HG03521 (cell line): ENCODE measurements around the gene PPP1R12B.
"Not testable (repeated sequence)": the region's sequence is repeated elsewhere in the genome, so short reads cannot be mapped to it uniquely, and the experiment has no call there.

Experiments
- ATAC-seq: cut with Tn5 transposase; IDR thresholded peaks from one replicate; pipeline ENCODE4 v1.9.1; 2021; ENCODE audit warnings: mild to moderate bottlenecking, moderate library complexity; ENCODE audit not compliant: unreplicated experiment

The PPP1R12B gene

GRCh38 chr1:202434059-202434458, 85.6 kb downstream of the PPP1R12B start:
- ATAC-seq = no peak

- ATAC-seq = no peak
Observed at GRCh38 chr1:202438393-202439174, 90.1 kb downstream of the PPP1R12B start.

DNA sequence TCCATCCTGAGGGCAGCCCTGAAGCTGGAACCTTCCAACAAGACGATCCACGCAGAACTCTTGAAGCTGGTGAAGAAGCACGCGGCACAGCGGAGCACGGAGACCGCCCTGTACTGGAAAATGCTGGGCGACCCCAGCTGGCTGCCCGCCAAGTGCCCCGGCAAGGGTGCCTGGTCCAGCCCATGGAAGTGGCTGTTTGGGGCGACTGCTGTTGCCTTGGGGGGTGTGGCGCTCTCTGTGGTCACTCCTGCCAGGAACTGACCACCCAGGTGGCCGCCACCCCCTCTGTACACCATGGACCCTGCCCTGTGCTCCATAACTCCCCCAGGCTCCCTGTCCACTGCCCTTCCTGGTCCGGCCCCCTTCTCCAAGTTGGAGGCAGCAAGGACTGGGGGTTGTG, 90.8 kb downstream of the PPP1R12B start:
- ATAC-seq = no peak

DNA sequence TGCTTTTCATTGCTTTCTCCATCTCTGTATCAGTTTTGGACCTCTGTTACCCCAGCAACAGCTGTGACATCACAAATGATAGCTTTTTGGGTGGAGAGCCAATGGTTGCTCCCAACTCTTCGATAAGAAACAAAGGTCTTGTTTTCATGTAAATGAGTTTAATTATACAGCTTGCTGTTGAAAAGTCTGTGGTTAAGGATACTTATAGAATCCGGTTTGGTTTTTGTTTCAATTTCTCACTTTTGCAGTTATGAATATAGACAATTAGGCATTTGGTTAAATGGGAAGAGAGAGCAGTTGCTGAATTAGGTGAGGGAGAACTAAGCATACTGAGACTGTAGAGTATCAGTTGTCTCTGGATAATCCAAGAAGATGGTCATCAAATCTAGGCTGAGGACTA, 99.6 kb downstream of the PPP1R12B start:
- ATAC-seq = not testable (repeated sequence)

GRCh38 chr1:202451641-202452040, 103.1 kb downstream of the PPP1R12B start:
- ATAC-seq = not testable (repeated sequence)

DNA sequence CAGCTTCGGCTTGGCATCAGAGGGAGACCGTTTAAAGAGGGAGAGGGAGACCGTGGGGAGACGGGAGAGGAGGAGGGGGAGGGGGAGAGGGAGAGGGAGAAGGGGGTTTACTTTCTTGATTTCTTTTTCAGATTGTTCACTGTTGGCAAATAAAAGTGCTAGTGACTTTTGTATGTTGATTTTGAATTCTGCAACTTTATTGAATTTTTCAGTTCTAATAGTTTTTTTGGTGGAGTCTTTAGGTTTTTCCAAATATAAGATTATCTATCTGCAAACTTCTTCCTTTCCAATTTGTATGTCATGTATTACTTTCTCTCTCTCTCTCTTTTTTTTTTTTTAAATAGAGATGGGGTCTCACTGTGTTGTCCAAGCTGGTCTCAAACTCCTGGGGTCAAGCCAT, 104.0 kb downstream of the PPP1R12B start:
- ATAC-seq = no peak

DNA sequence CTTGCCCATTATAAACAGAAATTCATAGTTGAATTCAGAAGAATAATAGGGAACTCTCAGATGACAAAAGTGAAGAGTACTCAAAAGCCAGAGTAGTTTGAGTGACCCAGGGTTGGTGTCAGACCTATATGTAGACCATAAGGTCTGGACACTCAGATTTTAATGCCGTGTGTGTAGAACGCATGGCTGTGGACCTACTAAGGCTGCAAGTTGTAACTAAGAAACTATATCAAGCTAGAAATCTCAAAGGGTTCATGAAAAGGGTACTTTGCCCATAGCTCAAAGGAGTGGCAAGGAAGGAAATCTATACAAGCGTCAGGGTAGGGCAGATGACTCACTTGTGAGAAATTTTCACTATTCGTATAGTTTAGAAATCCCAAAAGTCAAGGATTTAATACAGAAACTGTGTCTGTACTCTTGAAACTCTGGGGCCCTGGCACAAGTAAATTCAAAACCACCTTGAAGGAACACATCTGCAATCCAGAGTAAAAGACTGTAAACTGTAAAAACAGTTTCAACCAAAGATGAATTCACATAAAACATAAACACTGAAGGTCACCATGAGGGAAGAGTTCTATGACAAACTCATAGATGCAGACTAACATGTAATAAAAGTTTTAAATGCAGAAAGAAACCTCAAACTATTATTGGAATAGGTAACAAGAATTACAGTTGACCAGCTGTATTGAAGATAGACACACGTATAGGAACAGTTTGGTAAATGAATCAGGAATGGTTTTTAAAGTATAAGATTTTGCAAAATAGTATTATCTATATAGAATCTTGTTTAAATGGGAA, 108.1 kb downstream of the PPP1R12B start:
- ATAC-seq = not testable (repeated sequence)

GRCh38 chr1:202458651-202459050, 110.2 kb downstream of the PPP1R12B start:
- ATAC-seq = not testable (repeated sequence)

- not testable (repeated sequence) for ATAC-seq
Observed at GRCh38 chr1:202459470-202460142, 111.1 kb downstream of the PPP1R12B start.

- not testable (repeated sequence) for ATAC-seq
Observed at GRCh38 chr1:202460143-202460495, 111.6 kb downstream of the PPP1R12B start.

GRCh38 chr1:202462342-202463076, 114.0 kb downstream of the PPP1R12B start:
- no peak for ATAC-seq

DNA sequence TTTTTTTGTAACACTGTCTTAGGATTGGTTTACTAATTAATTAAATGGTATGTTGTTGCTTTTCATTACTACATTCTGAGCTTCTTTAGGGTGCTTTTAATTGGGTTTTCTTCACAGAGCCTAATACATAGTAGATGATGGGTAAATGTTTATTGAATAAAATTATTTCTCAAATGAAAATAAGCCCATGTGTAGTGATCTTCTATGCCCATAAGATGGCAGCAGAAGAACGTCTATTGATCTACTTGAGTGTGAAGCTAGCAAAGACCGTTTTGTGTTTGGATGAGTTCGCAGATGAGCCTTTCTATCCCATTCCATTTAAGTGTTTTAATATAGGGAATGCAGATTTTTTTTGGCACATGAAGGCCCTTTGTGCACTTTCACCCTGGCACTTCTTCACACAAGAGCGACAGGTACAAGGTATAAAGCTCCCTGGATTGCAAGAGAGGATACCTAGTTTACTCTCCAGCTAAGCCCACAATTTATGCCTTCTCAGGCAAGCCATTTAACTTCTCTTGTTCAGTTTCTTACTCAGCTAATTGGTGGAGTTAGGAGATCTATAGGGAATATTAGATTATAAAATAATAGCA, 115.7 kb downstream of the PPP1R12B start:
- ATAC-seq = not testable (repeated sequence)

GRCh38 chr1:202465644-202466270, 117.3 kb downstream of the PPP1R12B start:
- ATAC-seq = not testable (repeated sequence)

GRCh38 chr1:202466339-202466738, 117.8 kb downstream of the PPP1R12B start:
- not testable (repeated sequence) for ATAC-seq

DNA sequence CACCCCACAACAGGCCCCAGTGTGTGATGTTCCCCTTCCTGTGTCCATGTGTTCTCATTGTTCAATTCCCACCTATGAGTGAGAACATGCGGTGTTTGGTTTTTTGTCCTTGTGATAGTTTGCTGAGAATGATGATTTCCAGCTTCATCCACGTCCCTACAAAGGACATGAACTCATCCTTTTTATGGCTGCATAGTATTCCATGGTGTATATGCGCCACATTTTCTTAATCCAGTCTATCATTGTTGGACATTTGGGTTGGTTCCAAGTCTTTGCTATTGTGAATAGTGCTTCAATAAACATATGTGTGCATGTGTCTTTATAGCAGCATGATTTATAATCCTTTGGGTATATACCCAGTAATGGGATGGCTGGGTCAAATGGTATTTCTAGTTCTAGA, 118.9 kb downstream of the PPP1R12B start:
- ATAC-seq = not testable (repeated sequence)

DNA sequence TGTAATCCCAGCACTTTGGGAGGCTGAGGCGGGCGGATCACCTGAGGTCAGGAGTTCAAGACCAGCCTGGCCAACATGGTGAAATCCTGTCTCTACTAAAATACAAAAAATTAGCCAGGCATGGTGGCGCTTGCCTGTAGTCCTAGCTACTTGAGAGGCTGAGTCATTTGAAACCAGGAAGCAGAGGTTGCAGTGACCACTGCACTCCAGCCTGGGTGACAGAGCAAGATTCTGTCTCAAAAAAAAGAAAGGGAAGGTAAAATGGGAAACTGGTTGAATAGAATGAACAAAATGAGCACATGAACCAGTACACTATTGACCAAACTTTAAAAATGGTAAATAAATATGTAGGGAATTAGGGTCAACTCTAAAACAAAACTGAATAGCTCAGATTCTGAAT, 120.2 kb downstream of the PPP1R12B start:
- ATAC-seq = not testable (repeated sequence)

- not testable (repeated sequence) for ATAC-seq
Observed at GRCh38 chr1:202469123-202469522, 120.6 kb downstream of the PPP1R12B start.

GRCh38 chr1:202471246-202471645, 122.7 kb downstream of the PPP1R12B start:
- no peak for ATAC-seq

DNA sequence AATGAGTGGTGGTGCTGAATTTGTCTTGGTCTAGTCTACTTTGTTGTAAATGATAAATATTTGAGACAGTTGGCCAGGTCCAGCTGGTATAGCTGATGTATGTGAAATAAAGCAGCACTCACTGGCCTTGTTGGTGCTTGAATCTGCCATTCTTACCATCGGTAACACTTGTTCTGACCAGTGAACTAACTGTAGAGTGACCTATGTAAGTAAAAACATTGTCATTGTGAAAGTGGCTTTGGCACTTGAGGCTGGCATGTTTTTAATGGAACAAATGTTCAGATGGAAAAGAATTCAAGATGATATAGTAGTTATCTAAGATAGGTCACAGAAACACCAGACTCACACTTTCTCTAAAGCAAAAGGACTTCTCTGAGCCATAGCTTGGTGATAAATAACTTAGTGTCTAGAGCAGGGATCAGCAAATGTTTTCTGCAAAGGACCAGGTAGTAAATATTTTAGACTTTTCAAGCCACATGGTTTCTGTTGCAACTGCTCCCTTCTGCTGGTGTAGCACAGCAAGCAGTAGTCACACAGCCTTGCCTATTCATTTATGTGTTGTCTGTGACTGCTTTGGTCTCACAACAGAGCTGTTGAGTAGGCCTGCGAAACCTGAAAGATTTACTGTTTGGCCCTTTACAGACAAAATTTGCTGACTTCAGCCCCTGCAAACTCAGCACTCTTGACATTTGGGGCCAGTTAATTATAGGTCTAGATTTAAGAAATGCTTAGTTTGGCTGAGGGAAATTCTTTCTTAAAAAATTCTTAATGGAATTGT, 124.0 kb downstream of the PPP1R12B start:
- ATAC-seq = not testable (repeated sequence)
